GM12801 (cell line): ENCODE measurements around the gene MICAL3.

ENCODE experiments used
- CTCF ChIP-seq: IDR thresholded peaks from one replicate; pipeline ENCODE4 v1.5.1; 2011; ENCODE audit warnings: control low read depth; ENCODE audit not compliant: insufficient read length; ENCODE audit errors: extremely low read depth

The MICAL3 gene

GRCh38 chr22:18042685-18043084, 18.3 kb upstream of the MICAL3 start:
- TF ChIP-seq CTCF = no peak

GRCh38 chr22:18035751-18036150, 11.4 kb upstream of the MICAL3 start:
- TF ChIP-seq CTCF = no peak

GRCh38 chr22:18034076-18034475, 9.7 kb upstream of the MICAL3 start:
- TF ChIP-seq CTCF = no peak

DNA sequence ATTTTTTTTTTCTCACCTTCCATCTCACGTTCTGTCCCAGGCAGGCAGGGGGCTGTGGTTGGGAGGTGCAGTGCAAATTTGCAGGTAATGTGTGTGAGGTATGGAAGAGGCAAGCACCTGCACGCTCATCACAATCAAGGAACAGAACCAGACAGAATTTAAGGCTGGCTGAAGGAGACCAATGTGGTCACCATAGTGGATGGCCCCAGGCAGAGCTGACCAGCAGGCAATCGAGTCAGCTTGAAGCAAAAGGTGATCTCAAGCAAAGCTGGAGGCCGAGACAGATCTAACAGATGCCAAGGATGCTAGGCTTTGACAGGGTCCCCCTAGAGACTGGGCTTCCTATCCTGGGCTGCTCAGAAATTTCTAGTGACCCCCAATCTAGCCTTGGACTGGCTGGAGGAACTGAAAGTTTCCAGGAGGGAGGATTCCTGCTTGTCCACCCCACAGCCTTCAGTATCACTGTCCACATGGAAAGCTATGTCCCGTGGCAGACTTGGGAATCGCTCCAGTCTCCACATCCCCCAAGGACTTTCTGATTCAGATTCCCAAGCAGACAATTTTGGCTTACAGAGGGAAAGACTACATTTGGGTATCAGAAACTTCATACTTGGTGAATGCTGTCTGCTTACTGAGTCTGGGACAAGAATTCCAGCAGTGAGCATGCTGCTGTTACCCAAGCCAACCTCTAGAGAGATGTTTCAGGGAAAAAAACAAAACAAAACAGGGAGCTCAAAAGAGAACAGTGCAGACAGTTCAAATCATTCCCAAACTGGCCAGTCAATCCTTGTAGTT, 9.0 kb upstream of the MICAL3 start:
- TF ChIP-seq CTCF = no peak

DNA sequence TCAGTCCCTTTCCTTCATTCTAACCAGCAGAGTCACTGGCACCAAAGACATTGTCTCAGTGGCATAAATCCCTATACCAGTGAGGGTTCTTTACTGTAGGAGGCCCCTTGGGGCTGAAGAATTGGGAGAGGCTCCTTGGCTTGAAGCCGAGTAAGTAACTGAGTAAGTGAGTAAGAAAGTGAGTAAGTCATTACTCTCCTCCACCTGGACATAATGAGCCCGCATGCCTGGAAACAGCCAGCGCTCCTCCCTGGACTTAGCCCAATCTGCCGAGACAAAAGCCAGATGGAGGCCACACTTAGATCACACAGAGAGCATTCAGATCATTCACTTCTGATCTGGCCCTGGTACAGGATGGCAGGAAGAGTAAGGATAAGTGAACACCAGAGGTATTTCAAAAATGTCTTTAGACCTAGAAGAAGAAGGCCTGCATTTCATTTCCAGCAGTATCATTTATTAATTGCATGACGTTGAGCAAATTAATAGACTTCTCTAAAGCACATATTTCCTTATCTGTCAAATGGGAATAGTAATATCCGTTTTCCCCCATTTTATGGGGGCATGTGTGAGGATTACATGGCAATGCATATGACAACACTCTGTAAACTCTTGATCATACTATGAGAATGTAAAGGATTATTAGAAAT, 8.2 kb upstream of the MICAL3 start:
- TF ChIP-seq CTCF = no peak

DNA sequence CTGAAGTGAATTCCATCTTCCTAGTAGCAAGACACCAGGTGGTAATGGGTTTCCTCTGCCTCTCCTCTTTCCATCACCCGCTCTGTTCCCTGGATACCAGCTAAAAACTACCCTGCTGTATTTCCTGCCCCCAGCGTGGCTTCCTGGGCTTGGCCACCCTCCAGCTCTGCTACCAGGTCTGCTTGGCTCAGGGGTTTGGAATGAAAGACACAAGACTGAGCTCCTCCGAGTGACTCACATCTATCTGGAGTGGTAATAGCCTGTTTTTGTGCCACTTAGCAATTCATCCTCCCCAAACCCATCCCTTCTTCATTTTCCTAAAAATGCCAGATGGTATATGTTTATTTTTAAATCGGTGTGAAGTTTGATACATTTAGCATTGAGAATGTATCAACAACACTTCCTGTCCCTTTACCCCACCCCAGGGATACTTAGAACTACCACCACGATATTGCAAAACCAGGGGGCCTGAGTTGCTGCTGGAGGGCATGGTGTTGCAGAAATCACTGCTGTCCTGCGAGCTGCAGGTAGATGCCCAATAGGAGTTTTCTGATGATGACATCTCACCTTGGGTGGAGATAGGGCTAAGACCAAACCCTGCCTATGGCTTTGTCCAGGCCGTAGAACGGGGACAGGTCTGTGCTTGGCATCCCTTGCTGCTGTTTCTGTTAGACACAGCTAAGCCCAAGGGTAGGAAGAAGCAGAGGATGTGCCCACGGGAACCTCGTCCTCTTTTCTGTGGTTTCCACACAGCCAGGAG, 7.5 kb upstream of the MICAL3 start:
- TF ChIP-seq CTCF = no peak

- no peak for TF ChIP-seq CTCF
Observed at GRCh38 chr22:18029686-18030267, 5.4 kb upstream of the MICAL3 start.
